NT2/D1 (cell line): ENCODE results near the gene MCU.

Experiments used
- SUZ12 ChIP-seq: IDR thresholded peaks from 2 replicates; pipeline ENCODE4 v1.6.1; 2011; ENCODE audit not compliant: insufficient read length, insufficient read depth; ENCODE audit errors: extremely low read depth
- YY1 ChIP-seq: IDR thresholded peaks from 2 replicates; pipeline ENCODE4 v1.6.1; 2011; ENCODE audit not compliant: insufficient read length, insufficient read depth
- ZNF274 ChIP-seq: IDR thresholded peaks from 2 replicates; pipeline ENCODE4 v1.6.1; 2011; ENCODE audit warnings: mild to moderate bottlenecking, low read depth, low read length

DNA sequence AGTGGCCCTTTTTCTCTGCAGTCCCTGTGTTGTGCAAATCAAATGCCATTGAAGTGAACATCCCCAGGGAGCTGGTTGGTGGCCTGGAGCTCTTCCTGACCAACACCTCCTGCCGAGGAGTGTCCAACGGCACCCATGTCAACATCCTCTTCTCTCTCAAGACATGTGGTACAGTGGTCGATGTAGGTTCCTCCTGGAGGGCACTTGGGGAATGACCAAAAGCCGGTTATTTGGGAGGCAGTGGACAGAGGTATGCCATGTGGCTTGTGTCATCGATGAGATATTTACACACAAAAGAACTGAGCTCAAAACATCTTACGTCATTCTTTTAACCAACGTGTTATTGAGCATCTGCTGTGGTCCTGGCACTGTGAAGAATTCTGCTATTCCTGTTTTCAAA, 221.3 kb downstream of the MCU start:
- TF ChIP-seq YY1 (no peak), ZNF274 (no peak), SUZ12 (no peak)
